Loucy (cell line): ENCODE data around the gene DPP8.

ENCODE experiments used
- H2AFZ ChIP-seq: fragments of 200-600 bp; sonication (generic); 2 replicates; pipeline ENCODE4 v1.6.0; 2016; ENCODE audit warnings: antibody characterized with exemption, mild to moderate bottlenecking, low read length, moderate library complexity
- H3F3A ChIP-seq: fragments of 200-600 bp; 2 replicates; pipeline ENCODE4 v1.6.0; 2016; ENCODE audit warnings: antibody characterized with exemption, low read depth, mild to moderate bottlenecking
- H3K27me3 ChIP-seq: fragments of 200-600 bp; sonication (generic); 2 replicates; pipeline ENCODE4 v1.6.1; 2014; ENCODE audit warnings: low read length, mild to moderate bottlenecking; ENCODE audit not compliant: insufficient read depth, poor library complexity, severe bottlenecking
- H3K36me3 ChIP-seq: fragments of 200-600 bp; sonication (generic); 2 replicates; pipeline ENCODE4 v1.6.1; 2016; ENCODE audit warnings: low read length; ENCODE audit not compliant: insufficient read depth
- H3K4me1 ChIP-seq: fragments of 200-600 bp; sonication (generic); 2 replicates; pipeline ENCODE4 v1.5.1; 2014; ENCODE audit warnings: low read length, mild to moderate bottlenecking; ENCODE audit not compliant: insufficient read depth, poor library complexity, severe bottlenecking
- H3K4me2 ChIP-seq: fragments of 200-600 bp; sonication (generic); 2 replicates; pipeline ENCODE4 v1.6.0; 2014; ENCODE audit warnings: antibody characterized with exemption, low read length, low read depth, mild to moderate bottlenecking; ENCODE audit not compliant: poor library complexity, severe bottlenecking
- H3K4me3 ChIP-seq: fragments of 200-600 bp; sonication (generic); 2 replicates; pipeline ENCODE4 v1.5.1; 2014; ENCODE audit warnings: low read length, mild to moderate bottlenecking, mixed read lengths; ENCODE audit not compliant: poor library complexity, severe bottlenecking
- H3K79me2 ChIP-seq: fragments of 200-600 bp; sonication (generic); 2 replicates; pipeline ENCODE4 v1.6.1; 2014; ENCODE audit warnings: low read length; ENCODE audit not compliant: insufficient read depth
- H3K9ac ChIP-seq: fragments of 200-600 bp; sonication (generic); 2 replicates; pipeline ENCODE4 v1.6.0; 2014; ENCODE audit warnings: mild to moderate bottlenecking, low read depth, low read length, moderate library complexity; ENCODE audit not compliant: poor library complexity, severe bottlenecking
- H3K9me2 ChIP-seq: fragments of 200-600 bp; sonication (generic); replicated peaks from 2 replicates; pipeline ENCODE4 v1.6.1; 2016; ENCODE audit warnings: low read depth, low read length, mixed read lengths
- H3K9me3 ChIP-seq: fragments of 200-600 bp; sonication (generic); 2 replicates; pipeline ENCODE4 v1.6.1; 2014; ENCODE audit warnings: mild to moderate bottlenecking, antibody characterized with exemption, low read length, low read depth; ENCODE audit not compliant: insufficient read depth
- H4K20me1 ChIP-seq: fragments of 200-600 bp; sonication (generic); 2 replicates; pipeline ENCODE4 v1.6.0; 2014; ENCODE audit warnings: antibody characterized with exemption, low read length, mild to moderate bottlenecking; ENCODE audit not compliant: insufficient read depth, poor library complexity, severe bottlenecking
- CTCF ChIP-seq: fragments of 200-600 bp; sonication (generic); conservative IDR thresholded peaks from 2 replicates; pipeline ENCODE4 v1.5.1; 2014; ENCODE audit warnings: mild to moderate bottlenecking, antibody characterized with exemption, low read length
- EZH2phosphoT487 ChIP-seq: fragments of 200-600 bp; IDR thresholded peaks from 2 replicates; pipeline ENCODE4 v1.6.1; 2018; ENCODE audit warnings: antibody characterized with exemption, mild to moderate bottlenecking, moderate library complexity, borderline replicate concordance

DPP8 gene

GRCh38 chr15:65393091-65393490, 124.4 kb downstream of the DPP8 start:
- no peaks in the 10 kb centered on the region for H3K9me2 ChIP-seq
- H3K4me2 ChIP-seq, result no peak overlapping the region
- H4K20me1 ChIP-seq, result no peaks in the 10 kb centered on the region
- H3K27me3 ChIP-seq, result no peaks in the 10 kb centered on the region
- H3K9ac ChIP-seq, result no peak overlapping the region
- H3K36me3 ChIP-seq, result no peaks in the 10 kb centered on the region
- H3K9me3 ChIP-seq, result no peaks in the 10 kb centered on the region
- H3F3A ChIP-seq, result no peaks in the 10 kb centered on the region
- no peaks in the 10 kb centered on the region for H3K79me2 ChIP-seq
- TF ChIP-seq CTCF (no peak), EZH2phosphoT487 (no peak)
- H3K4me1 ChIP-seq, result no peaks in the 10 kb centered on the region
- H2AFZ ChIP-seq, result no peak overlapping the region
- no peak overlapping the region for H3K4me3 ChIP-seq
